GM12891 (cell line): Measurements from ENCODE around the gene RASAL1.

Source experiments
- PAX5 ChIP-seq: IDR thresholded peaks from 2 replicates; pipeline ENCODE4 v1.6.1; 2011; ENCODE audit warnings: low read length, moderate library complexity, mild to moderate bottlenecking; ENCODE audit not compliant: insufficient read depth, severe bottlenecking
- POLR2A ChIP-seq: IDR thresholded peaks from 2 replicates; pipeline ENCODE4 v1.6.1; 2011; ENCODE audit warnings: low read depth, low read length, control low read depth
- POLR2AphosphoS5 ChIP-seq: IDR thresholded peaks from 2 replicates; pipeline ENCODE4 v1.6.1; 2011; ENCODE audit warnings: low read depth, low read length, control low read depth
- POU2F2 ChIP-seq: IDR thresholded peaks from 2 replicates; pipeline ENCODE4 v1.6.1; 2011; ENCODE audit warnings: low read depth, mild to moderate bottlenecking, control low read depth, low read length, moderate library complexity
- SPI1 ChIP-seq: IDR thresholded peaks from 2 replicates; pipeline ENCODE4 v1.6.1; 2011; ENCODE audit warnings: low read depth, low read length, control low read depth
- TAF1 ChIP-seq: IDR thresholded peaks from 2 replicates; pipeline ENCODE4 v1.6.1; 2011; ENCODE audit warnings: low read depth, low read length, control low read depth

DNA sequence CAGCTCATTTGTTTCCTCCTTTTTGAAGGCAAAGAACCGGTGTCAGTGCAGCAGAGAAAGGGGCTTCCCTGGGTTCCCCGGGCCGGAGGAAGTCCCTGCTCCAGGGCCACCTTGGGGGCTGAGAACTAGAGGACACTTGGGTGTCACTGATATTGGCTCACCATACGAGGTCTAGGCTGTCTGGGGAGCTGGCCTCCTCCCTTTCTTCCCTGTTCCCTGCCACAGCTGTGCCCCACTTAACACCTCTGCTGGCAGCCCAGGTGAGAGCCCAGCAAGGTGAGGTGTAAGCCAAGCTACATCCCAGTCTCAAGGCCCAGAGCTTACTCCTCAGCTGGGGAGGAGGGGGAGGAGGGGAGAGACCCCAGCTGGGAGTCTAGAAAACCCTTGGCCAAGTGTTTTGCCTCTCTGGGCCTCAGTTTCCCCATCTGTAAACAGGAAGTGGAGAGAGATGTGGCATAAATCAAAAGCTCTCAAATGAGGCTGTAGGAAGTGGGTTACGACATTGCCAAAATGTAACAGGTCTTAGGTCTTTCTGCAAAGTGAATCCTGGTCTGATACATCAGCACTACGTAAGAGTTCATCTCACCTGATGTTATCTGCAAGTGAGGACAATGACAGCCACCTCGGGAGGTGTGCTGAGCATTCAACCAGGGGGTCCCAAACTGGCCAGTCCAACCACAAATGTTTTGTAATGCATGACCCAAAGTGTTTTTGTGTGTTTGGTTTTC lies 25.5 kb downstream of the RASAL1 start:
- TF ChIP-seq POLR2A (no peak), POLR2AphosphoS5 (no peak), SPI1 (no peak), TAF1 (no peak), PAX5 (no peak), POU2F2 (no peak)
